ENCODE measurements around the gene NEO1. TPM values are rescaled to one million over a fixed set of nuclear protein-coding genes. Genes with fewer than 3 reads are reported as not detected.
A peak's percentile ranks its signal among the peaks of the same experiment; 100 is the strongest.

Gene NEO1
- total RNA-seq, 1 donor from 2014 or later: 24.9 TPM

GRCh38 chr15:73127302-73127936 is 75.2 kb downstream of the NEO1 start:
- H3K4me1 Mint-ChIP-seq (ENCODE audit: unreplicated experiment): no peaks in the 10 kb centered on the region
- no peak for DNase-seq (ENCODE audit: extremely low spot score, unreplicated experiment)
- H3K36me3 Mint-ChIP-seq (ENCODE audit: unreplicated experiment): peaks cover 2% of the 10 kb centered on the region
- no peak overlapping the region for H3K4me3 Mint-ChIP-seq (ENCODE audit: unreplicated experiment)
- H3K27ac Mint-ChIP-seq (ENCODE audit: unreplicated experiment): no peak overlapping the region
- H3K9me3 Mint-ChIP-seq (ENCODE audit: unreplicated experiment): no peaks in the 10 kb centered on the region
- TF ChIP-seq CTCF (IDR thresholded peaks at IDR 0.05): peak; percentile 66
- H3K27me3 Mint-ChIP-seq (ENCODE audit: unreplicated experiment): no peaks in the 10 kb centered on the region

DNA sequence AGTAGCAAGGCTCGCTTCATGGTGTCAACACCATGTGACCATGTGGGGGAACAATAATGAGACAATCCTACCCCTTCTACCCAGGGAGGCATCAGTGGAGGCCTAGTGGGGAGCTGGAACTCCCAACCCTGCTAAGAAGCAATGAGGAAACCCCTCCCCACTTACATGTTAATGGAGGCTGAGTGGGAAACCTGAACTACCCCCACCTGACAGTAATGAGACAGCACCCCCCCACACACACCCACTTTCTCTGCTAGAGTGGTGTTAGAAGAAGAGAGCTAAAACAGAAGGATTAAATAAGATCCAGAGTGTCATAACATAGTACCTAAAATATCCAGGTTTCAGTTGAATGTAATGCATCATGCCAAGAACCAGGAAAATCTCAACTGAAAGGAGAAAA is 78.6 kb downstream of the NEO1 start:
- Mint-ChIP-seq H3K9me3 (ENCODE audit: unreplicated experiment) (no peaks in the 10 kb centered on the region), H3K27me3 (ENCODE audit: unreplicated experiment) (no peaks in the 10 kb centered on the region), H3K4me1 (ENCODE audit: unreplicated experiment) (no peaks in the 10 kb centered on the region), H3K36me3 (ENCODE audit: unreplicated experiment) (peaks cover 2% of the 10 kb centered on the region), H3K4me3 (ENCODE audit: unreplicated experiment) (no peak overlapping the region), H3K27ac (ENCODE audit: unreplicated experiment) (no peak overlapping the region)
- no peak for TF ChIP-seq CTCF (IDR thresholded peaks at IDR 0.05)
- DNase-seq (ENCODE audit: extremely low spot score, unreplicated experiment): no peak

DNA sequence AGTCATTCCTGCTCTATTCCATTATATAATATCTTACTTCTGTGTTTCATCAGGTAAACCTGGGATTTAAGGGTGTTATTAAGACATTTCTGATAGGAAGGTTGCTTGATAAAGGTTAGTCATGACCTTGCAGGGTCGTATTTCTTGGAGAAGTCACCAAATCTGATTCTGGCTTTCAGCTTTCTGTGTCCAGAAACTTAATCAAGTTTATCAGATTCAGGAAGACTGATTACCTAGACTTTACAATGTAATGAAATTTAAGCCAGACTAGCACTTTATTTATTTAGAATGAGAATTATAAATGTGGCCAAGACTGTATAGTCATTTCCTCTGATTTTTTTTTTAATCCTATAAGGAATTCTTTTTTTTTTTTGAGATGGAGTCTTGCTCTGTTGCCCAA is 81.9 kb downstream of the NEO1 start:
- Mint-ChIP-seq H3K9me3 (ENCODE audit: unreplicated experiment) (no peaks in the 10 kb centered on the region), H3K27me3 (ENCODE audit: unreplicated experiment) (no peaks in the 10 kb centered on the region), H3K4me3 (ENCODE audit: unreplicated experiment) (no peak overlapping the region), H3K36me3 (ENCODE audit: unreplicated experiment) (no peaks in the 10 kb centered on the region), H3K4me1 (ENCODE audit: unreplicated experiment) (no peaks in the 10 kb centered on the region), H3K27ac (ENCODE audit: unreplicated experiment) (no peak overlapping the region)
- DNase-seq (ENCODE audit: extremely low spot score, unreplicated experiment): no peak
- TF ChIP-seq CTCF (IDR thresholded peaks at IDR 0.05): no peak

- no peak for TF ChIP-seq CTCF (IDR thresholded peaks at IDR 0.05)
- Mint-ChIP-seq H3K4me3 (ENCODE audit: unreplicated experiment) (no peak overlapping the region), H3K36me3 (ENCODE audit: unreplicated experiment) (no peaks in the 10 kb centered on the region), H3K4me1 (ENCODE audit: unreplicated experiment) (no peaks in the 10 kb centered on the region), H3K27me3 (ENCODE audit: unreplicated experiment) (no peaks in the 10 kb centered on the region), H3K9me3 (ENCODE audit: unreplicated experiment) (no peaks in the 10 kb centered on the region), H3K27ac (ENCODE audit: unreplicated experiment) (no peak overlapping the region)
- DNase-seq (ENCODE audit: extremely low spot score, unreplicated experiment): no peak
These were observed 86.9 kb downstream of the NEO1 start for GRCh38 chr15:73139041-73139743.

GRCh38 chr15:73139744-73140553 is 87.7 kb downstream of the NEO1 start:
- TF ChIP-seq CTCF (IDR thresholded peaks at IDR 0.05): no peak
- Mint-ChIP-seq H3K4me1 (ENCODE audit: unreplicated experiment) (no peaks in the 10 kb centered on the region), H3K9me3 (ENCODE audit: unreplicated experiment) (no peaks in the 10 kb centered on the region), H3K27ac (ENCODE audit: unreplicated experiment) (no peak overlapping the region), H3K4me3 (ENCODE audit: unreplicated experiment) (no peak overlapping the region), H3K27me3 (ENCODE audit: unreplicated experiment) (no peaks in the 10 kb centered on the region), H3K36me3 (ENCODE audit: unreplicated experiment) (peaks cover 3% of the 10 kb centered on the region)
- DNase-seq (ENCODE audit: extremely low spot score, unreplicated experiment): no peak
